HG03159 (cell line): Measurements from ENCODE around the gene PHF21B.

Experiments
- ATAC-seq: cut with Tn5 transposase; IDR thresholded peaks from one replicate; pipeline ENCODE4 v1.9.1; 2021; ENCODE audit warnings: mild to moderate bottlenecking, moderate library complexity; ENCODE audit not compliant: unreplicated experiment

The PHF21B gene

GRCh38 chr22:44992166-44992565 is 17.6 kb downstream of the PHF21B start:
- ATAC-seq, result no peak

GRCh38 chr22:44991218-44991617 is 18.6 kb downstream of the PHF21B start:
- no peak for ATAC-seq

- ATAC-seq, result no peak
Measured at GRCh38 chr22:44990810-44991209, 19.0 kb downstream of the PHF21B start.

GRCh38 chr22:44990328-44990727 is 19.5 kb downstream of the PHF21B start:
- ATAC-seq, result no peak

- no peak for ATAC-seq
Measured at GRCh38 chr22:44988671-44989070, 21.1 kb downstream of the PHF21B start.

- no peak for ATAC-seq
Measured at GRCh38 chr22:44986926-44987325, 22.9 kb downstream of the PHF21B start.

- ATAC-seq, result no peak
Measured at GRCh38 chr22:44985906-44986527, 23.8 kb downstream of the PHF21B start.

- no peak for ATAC-seq
Measured at GRCh38 chr22:44983878-44984482, 25.8 kb downstream of the PHF21B start.

GRCh38 chr22:44982445-44982844 is 27.4 kb downstream of the PHF21B start:
- ATAC-seq, result no peak

GRCh38 chr22:44981857-44982256 is 27.9 kb downstream of the PHF21B start:
- no peak for ATAC-seq

- ATAC-seq, result no peak
Measured at GRCh38 chr22:44979154-44979553, 30.7 kb downstream of the PHF21B start.

- no peak for ATAC-seq
Measured at GRCh38 chr22:44975427-44976262, 34.2 kb downstream of the PHF21B start.

GRCh38 chr22:44974454-44974853 is 35.4 kb downstream of the PHF21B start:
- no peak for ATAC-seq

- no peak for ATAC-seq
Measured at GRCh38 chr22:44973829-44974228, 36.0 kb downstream of the PHF21B start.

GRCh38 chr22:44972363-44973083 is 37.3 kb downstream of the PHF21B start:
- ATAC-seq, result no peak

GRCh38 chr22:44971651-44972362 is 38.0 kb downstream of the PHF21B start:
- no peak for ATAC-seq

- no peak for ATAC-seq
Measured at GRCh38 chr22:44970291-44970690, 39.5 kb downstream of the PHF21B start.

- ATAC-seq, result no peak
Measured at GRCh38 chr22:44969817-44970216, 40.0 kb downstream of the PHF21B start.

- no peak for ATAC-seq
Measured at GRCh38 chr22:44968736-44969135, 41.1 kb downstream of the PHF21B start.

- ATAC-seq, result no peak
Measured at GRCh38 chr22:44965171-44965570, 44.6 kb downstream of the PHF21B start.

- no peak for ATAC-seq
Measured at GRCh38 chr22:44964722-44965078, 45.1 kb downstream of the PHF21B start.
